DMS 273 (cell line): ENCODE measurements around the gene PPL.
"Not testable (repeated sequence)": the region's sequence is repeated elsewhere in the genome, so short reads cannot be mapped to it uniquely, and the experiment has no call there.

Experiments used
- DNase-seq: peaks from one replicate; lab custom pipeline; 2025; ENCODE audit not compliant: unreplicated experiment; lab: John Stamatoyannopoulos, UW

Gene PPL, protein sequence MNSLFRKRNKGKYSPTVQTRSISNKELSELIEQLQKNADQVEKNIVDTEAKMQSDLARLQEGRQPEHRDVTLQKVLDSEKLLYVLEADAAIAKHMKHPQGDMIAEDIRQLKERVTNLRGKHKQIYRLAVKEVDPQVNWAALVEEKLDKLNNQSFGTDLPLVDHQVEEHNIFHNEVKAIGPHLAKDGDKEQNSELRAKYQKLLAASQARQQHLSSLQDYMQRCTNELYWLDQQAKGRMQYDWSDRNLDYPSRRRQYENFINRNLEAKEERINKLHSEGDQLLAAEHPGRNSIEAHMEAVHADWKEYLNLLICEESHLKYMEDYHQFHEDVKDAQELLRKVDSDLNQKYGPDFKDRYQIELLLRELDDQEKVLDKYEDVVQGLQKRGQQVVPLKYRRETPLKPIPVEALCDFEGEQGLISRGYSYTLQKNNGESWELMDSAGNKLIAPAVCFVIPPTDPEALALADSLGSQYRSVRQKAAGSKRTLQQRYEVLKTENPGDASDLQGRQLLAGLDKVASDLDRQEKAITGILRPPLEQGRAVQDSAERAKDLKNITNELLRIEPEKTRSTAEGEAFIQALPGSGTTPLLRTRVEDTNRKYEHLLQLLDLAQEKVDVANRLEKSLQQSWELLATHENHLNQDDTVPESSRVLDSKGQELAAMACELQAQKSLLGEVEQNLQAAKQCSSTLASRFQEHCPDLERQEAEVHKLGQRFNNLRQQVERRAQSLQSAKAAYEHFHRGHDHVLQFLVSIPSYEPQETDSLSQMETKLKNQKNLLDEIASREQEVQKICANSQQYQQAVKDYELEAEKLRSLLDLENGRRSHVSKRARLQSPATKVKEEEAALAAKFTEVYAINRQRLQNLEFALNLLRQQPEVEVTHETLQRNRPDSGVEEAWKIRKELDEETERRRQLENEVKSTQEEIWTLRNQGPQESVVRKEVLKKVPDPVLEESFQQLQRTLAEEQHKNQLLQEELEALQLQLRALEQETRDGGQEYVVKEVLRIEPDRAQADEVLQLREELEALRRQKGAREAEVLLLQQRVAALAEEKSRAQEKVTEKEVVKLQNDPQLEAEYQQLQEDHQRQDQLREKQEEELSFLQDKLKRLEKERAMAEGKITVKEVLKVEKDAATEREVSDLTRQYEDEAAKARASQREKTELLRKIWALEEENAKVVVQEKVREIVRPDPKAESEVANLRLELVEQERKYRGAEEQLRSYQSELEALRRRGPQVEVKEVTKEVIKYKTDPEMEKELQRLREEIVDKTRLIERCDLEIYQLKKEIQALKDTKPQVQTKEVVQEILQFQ (N-terminal part only)

GRCh38 chr16:4936991-4937781, at the start of gene PPL:
Gene PPL (minus strand): TSS chr16:4937148. CDS start chr16:4937045, 103 bp downstream.
- peak; percentile 72 for DNase-seq

DNA sequence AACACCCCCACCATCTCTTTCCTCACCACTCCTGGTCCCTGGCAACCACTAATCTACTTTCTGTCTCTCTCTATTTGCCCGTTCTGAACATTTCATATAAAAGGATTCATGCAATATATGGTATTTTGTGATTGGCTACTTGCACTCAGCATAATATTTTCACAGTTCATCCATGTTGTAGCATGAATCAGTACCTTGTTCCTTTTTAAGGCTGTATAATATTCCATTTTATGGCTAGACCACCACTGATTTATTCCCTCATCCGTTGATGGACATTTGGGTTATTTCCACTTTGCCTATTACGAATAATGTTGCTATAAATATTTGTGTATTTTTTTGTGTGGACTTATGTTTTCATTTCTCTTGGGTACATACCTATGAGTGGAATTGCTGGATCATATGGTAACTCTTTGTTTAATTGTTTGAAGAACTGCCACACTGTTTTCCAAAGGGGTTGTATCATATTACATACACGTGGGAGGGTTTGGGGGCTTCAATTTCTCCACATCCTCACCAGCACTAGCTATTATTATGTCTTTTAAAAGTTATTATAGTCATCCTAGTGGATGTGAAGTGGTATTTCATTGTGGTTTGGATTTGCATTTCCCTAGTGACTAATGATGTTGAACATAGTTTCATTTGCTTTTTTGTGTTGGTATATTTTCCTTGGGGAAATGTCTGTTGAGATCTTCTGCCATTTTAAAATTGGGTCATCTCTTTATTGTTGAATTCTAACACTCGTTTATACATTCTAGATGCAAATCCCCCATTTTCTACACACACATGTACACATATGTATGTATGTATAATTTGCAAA, 47.4 kb upstream of the PPL start:
- DNase-seq: peak; percentile 25

DNA sequence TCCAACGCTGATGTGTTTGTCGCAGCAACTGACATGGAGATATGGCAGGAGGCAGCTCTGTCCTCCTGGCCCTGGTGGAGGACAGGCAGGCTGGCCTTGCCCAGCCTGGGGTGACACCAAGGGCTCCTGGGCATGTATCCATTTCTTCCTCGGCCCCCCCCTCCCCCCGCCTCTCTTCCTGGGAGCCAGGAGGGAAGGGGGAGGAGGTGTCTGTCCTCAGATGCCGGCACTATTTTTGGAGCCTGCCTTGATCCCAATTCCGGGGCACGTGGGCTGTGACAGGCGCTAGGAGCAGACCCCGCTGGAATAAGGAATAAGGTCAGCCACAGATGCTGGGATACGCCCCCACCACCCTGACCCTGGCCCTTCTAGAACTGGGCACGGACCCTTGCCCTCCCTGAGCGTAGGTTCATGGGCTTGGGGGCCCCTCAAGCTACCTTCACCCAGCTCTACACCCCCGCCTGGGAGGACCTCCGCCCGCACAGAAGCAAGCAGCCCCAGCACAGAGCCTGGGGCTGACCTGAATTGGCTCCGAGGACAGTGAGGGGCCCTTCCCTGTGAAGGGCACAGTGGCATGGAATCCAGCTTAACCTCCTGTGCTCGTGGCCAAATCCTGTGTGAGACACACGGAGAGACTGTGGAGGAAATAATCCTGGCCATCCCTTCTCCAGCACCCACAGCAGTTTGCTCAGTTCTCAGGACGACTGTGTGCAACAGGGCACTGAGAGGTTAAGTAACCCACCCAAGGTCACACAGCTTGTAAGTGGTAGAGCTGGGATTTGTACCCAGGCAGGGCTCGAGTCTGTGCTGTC, 45.3 kb upstream of the PPL start:
- DNase-seq: peak; percentile 48

DNA sequence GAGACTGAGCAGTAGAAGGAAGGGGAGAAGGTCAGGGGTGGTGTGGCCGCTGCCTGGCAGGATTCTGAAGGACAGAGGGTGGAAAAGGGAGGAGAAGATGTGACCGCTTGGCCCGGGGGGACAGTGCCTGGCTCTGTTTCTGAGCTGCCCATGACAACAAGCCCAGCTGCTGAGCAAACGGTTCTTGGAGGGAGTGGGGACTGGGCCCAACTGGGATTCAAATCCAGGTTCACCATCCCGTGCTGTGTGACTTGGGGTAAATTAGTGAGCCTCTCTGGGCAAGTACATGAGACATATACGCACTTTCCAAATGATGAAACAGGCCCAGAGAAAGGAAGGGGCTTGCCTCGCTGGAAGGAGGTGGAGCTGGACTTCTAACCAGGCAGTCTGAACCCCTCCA, 44.5 kb upstream of the PPL start:
- no peak for DNase-seq

DNA sequence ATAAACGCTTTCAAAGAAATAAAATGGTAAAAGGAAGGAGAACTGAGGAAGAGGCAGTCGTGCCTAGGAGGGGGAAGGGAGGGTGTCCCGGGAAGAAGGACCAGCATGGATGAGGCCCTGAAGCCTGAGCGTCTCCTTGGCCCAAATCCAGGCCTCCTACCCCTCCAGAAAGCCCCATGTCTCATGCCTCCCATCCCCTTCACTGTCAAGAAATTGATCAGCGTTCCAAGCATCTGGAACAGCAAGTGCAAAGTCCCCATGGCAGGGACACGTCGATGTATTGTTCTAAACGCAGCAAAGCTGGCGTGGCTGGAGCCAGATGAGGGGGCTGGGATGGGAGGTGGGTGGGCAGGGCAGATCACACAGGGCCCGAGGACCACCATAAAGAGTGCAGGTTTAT, 43.7 kb upstream of the PPL start:
- DNase-seq: no peak

GRCh38 chr16:4979736-4980660, 43.0 kb upstream of the PPL start:
- no peak for DNase-seq

DNA sequence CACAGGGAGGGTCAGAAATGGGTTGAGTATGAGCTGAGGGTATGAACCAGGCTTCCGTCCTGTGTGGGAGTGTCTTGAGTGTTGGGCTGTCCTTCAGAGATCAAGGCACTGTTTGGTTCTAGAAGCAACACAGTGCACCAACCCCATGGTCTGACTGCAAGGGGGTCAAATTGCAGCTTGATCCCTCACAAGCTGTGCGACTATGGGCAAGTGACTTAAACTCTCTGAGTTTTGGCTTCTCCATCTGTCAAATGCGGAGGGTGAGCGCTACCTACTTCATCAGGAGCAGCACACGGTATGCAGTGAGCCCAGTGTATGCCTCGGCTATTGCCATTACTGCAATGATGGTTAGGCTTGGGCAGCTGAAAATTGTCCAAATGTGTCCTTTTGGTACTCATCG, 42.2 kb upstream of the PPL start:
- no peak for DNase-seq

DNA sequence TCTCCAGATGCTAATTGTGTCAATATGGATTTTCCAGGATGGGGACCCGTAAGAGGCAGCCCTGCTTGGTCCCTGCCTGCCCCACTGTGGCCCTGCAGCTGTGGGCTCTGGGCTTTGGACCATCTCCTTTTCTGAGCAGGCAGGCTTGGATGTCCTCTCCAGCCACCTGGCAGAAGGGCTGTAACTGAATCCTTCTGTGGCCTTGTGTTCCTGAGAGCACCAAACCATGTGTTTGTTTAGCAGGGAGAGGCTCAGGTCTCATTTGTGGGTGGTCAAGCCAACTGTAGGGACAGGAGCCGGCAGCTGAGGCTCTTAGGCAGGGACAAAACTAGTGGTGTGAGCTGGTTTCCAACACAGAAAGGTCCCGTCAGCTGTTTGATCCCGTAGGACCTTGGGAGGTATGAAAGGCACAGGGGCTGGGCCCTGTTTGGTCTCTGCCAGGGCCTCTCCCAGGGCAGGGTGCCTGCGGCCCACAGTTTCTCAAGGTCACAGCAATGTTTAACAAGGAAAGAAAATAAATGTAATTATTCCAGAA, 39.7 kb upstream of the PPL start:
- DNase-seq: no peak

DNA sequence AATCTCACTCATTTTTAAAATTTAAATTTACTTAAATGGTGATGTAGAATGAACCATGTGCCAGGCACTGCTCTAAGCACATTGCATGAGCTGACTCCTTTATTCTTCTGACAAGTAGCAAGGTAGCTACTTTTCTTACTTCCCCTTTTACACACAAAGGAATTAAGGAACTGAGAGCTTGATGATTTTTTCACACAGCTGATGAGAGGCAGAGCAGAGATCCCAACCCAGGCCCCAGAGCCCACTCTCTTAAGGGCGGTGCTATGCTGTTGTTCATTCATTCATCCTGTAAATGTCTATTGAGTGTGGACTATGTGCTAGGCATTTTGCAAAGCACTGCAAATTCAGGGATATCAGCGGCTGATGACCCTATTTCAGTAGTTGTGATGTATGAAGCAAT, 39.1 kb upstream of the PPL start:
- no peak for DNase-seq

- DNase-seq: no peak
Measured at GRCh38 chr16:4972938-4973587, 36.1 kb upstream of the PPL start.

GRCh38 chr16:4970010-4970409, 33.1 kb upstream of the PPL start:
- DNase-seq: no peak

DNA sequence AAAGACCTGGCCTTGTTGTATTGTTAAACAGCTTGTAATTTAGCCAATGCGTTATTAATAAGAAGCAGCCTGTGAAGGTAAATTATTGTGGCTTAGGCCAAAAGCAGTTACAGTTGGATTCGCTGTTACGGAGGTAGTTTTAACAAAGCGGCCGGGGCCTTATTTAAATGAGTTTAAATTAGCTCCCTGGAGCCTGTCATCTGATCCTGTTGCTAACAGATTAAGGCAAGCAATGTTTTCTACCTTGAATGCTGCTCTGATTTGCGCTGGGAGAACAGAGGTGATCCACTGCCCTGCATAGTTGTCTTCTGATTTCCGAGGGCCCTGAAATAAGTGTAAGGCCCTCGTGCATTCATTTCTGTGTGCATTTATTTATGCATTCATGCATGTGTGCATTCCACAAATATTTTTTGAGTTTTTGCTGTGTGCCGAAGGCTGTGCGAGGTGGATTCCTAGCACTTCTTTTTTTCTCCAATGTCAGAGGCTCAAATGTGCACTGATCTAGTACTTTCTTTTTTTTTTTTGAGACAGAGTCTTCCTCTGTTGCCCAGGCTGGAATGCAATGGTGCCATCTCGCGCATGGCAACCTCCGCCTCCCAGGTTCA, 32.0 kb upstream of the PPL start:
- DNase-seq: peak; percentile 75

DNA sequence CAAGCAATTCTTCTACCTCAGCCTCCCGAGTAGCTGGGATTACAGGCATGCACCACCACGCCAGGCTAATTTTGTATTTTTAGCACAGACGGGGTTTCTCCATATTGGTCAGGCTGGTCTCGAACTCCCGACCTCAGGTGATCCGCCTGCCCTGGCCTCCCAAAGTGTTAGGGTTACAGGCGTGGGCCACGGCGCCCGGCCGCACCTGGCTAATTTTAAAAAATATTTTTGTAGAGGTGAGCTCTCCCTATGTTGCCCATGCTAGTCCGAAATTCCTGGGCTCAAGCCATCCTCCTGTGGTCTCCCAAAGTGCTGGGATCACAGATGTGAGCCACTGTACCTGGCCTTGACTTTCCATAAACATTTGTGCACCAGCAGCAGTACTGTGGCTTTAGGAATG, 31.3 kb upstream of the PPL start:
- not testable (repeated sequence) for DNase-seq

DNA sequence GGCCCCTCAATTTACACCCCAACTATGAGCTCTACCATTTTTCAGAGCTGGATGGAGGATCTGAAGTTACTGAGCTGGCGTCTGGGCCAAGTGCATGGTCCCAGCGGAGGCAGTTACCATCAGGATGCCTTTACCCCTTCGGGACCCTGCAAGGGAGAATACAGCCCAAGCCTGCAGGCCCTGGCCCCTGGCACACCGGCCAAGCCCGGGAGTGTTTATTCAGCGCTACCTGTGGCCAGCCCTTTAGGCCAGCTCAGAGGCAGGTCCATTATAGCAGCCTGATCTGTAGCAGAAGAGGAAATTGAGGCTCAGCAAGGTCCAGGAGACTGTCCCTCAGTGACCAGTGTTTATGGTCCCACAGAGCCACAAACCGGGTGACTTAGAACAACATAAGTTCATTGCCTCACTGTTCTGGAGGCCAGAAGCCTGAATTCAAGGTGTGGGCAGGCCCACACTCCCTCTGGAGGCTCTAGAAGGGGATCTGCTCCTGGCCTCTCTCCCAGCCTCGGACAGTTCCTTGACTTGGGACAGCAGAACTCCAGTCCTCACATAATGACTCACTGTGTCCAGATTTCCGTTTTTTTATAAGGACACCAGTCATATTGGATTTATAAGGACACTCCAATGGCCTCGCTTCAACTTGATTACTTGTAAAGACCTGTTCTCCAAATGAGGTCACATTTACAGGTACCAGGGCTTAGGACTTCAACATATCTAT, 29.9 kb upstream of the PPL start:
- no peak for DNase-seq

GRCh38 chr16:4963527-4963926, 26.6 kb upstream of the PPL start:
- DNase-seq: not testable (repeated sequence)

GRCh38 chr16:4962716-4963115, 25.8 kb upstream of the PPL start:
- no peak for DNase-seq
